A673 (cell line): ENCODE measurements around the gene MS4A2. TPM values are rescaled to one million over a fixed set of nuclear protein-coding genes. Genes with fewer than 3 reads are reported as not detected.
"Not testable (repeated sequence)": the region's sequence is repeated elsewhere in the genome, so short reads cannot be mapped to it uniquely, and the experiment has no call there.

Experiments used
- BruUV-seq: library from RNA; stranded (reverse); fragments of 400-500 nt; replicated peaks from 2 replicates; lab custom pipeline; 2021; lab: Mats Ljungman, UMichigan
- CTCF ChIA-PET: fragments of 300-600 bp; sonication (Branson Sonifier 250); formaldehyde crosslinking; loops from one replicate; lab custom pipeline; 2022; ENCODE audit warnings: antibody characterized with exemption; lab: Charles Lee
- POLR2A ChIA-PET: fragments of 300-600 bp; sonication (Branson Sonifier 250); formaldehyde crosslinking; loops from one replicate; lab custom pipeline; 2022; ENCODE audit warnings: antibody characterized with exemption; ENCODE audit not compliant: low non-redundant PET; lab: Charles Lee
- DNase-seq: peaks from one replicate; pipeline ENCODE4 v3.0.0-alpha.2; 2015; ENCODE audit warnings: low spot score
- H3K27ac ChIP-seq: fragments of 200-600 bp; sonication (generic); 2 replicates; pipeline ENCODE4 v1.5.1; 2016; ENCODE audit warnings: mixed run types, low read depth, mild to moderate bottlenecking, mixed read lengths, antibody characterized with exemption, low read length; ENCODE audit not compliant: poor library complexity, severe bottlenecking
- H3K27me3 ChIP-seq: fragments of 200-600 bp; sonication (generic); replicated peaks from 2 replicates; pipeline ENCODE4 v1.6.1; 2017; ENCODE audit warnings: mixed run types, low read depth, mild to moderate bottlenecking, mixed read lengths, antibody characterized with exemption, low read length; ENCODE audit not compliant: insufficient read depth, poor library complexity
- H3K36me3 ChIP-seq: fragments of 200-600 bp; sonication (generic); 2 replicates; pipeline ENCODE4 v1.6.1; 2016; ENCODE audit warnings: mixed run types, mild to moderate bottlenecking, mixed read lengths, antibody characterized with exemption, low read length; ENCODE audit not compliant: insufficient read depth, poor library complexity, severe bottlenecking
- H3K4me1 ChIP-seq: fragments of 200-600 bp; sonication (generic); 2 replicates; pipeline ENCODE4 v1.6.1; 2017; ENCODE audit warnings: mixed run types, mild to moderate bottlenecking, mixed read lengths, antibody characterized with exemption, low read length; ENCODE audit not compliant: insufficient read depth, poor library complexity, severe bottlenecking
- H3K4me3 ChIP-seq: fragments of 200-600 bp; sonication (generic); 2 replicates; pipeline ENCODE4 v1.5.1; 2016; ENCODE audit warnings: low read depth, mixed run types, mild to moderate bottlenecking, mixed read lengths, low read length; ENCODE audit not compliant: poor library complexity, severe bottlenecking
- H3K9me3 ChIP-seq: fragments of 200-600 bp; sonication (generic); 2 replicates; pipeline ENCODE4 v1.6.1; 2016; ENCODE audit warnings: mixed run types, low read depth, mild to moderate bottlenecking, mixed read lengths, antibody characterized with exemption, low read length; ENCODE audit not compliant: poor library complexity, severe bottlenecking
- CTCF ChIP-seq: fragments of 300-800, 200-600 bp; sonication (generic); conservative IDR thresholded peaks from 2 replicates; pipeline ENCODE4 v1.5.1; 2017; ENCODE audit warnings: low read depth, mild to moderate bottlenecking, antibody characterized with exemption, low read length, moderate library complexity, mixed read lengths
- EZH2 ChIP-seq: fragments of 200-600 bp; sonication (generic); IDR thresholded peaks from 2 replicates; pipeline ENCODE4 v1.6.1; 2017; ENCODE audit warnings: borderline replicate concordance, low read depth, mild to moderate bottlenecking, mixed read lengths, antibody characterized with exemption, low read length; ENCODE audit not compliant: poor library complexity, severe bottlenecking
- intact Hi-C: fragments of 100-400 bp; cut with micrococcal nuclease; formaldehyde crosslinking; loops from one replicate; pipeline ENCODE4 v1.10.0; 2022; ENCODE audit not compliant: unreplicated experiment
- total RNA-seq: library from RNA; stranded (reverse); gene quantifications from 2 replicates; pipeline ENCODE4 v1.2.3, GENCODE V29; 2021

MS4A2 gene
- total RNA-seq, 1 experiment from 2014 or later = not detected

GRCh38 chr11:60128376-60128775 lies 39.9 kb downstream of the MS4A2 start:
- Histone ChIP-seq H3K27ac (no peak overlapping the region), H3K4me3 (no peak overlapping the region), H3K4me1 (no peaks in the 10 kb centered on the region), H3K36me3 (no peaks in the 10 kb centered on the region), H3K27me3 (no peaks in the 10 kb centered on the region), H3K9me3 (no peaks in the 10 kb centered on the region)
- CTCF ChIA-PET = no interaction called here
- no TSS peak for BruUV-seq
- DNase-seq = no peak
- POLR2A ChIA-PET = no interaction called here
- intact Hi-C loops = no loop called here
- TF ChIP-seq CTCF (no peak), EZH2 (no peak)

- DNase-seq, H3K36me3 ChIP-seq, POLR2A ChIA-PET, H3K27me3 ChIP-seq, intact Hi-C loops, H3K27ac ChIP-seq, H3K4me1 ChIP-seq, BruUV-seq, CTCF ChIA-PET, H3K9me3 ChIP-seq, H3K4me3 ChIP-seq: not testable (repeated sequence)
Observed at GRCh38 chr11:60128866-60129265, 40.4 kb downstream of the MS4A2 start.

GRCh38 chr11:60129853-60130252 lies 41.4 kb downstream of the MS4A2 start:
- no TSS peak for BruUV-seq
- H3K27ac ChIP-seq = no peak overlapping the region
- H3K4me1 ChIP-seq = no peaks in the 10 kb centered on the region
- H3K36me3 ChIP-seq = no peaks in the 10 kb centered on the region
- no peaks in the 10 kb centered on the region for H3K9me3 ChIP-seq
- ChIA-PET POLR2A (no interaction called here), CTCF (interaction anchor here (0.6 to 0.7 kb wide), 3 partner anchors 103 to 375 kb away, joined by 3 read pairs; no protein-coding TSS in a partner anchor)
- intact Hi-C loops = loop anchor here (2.0 kb wide), 1 partner anchor 307 kb away; no protein-coding TSS in a partner anchor
- no peaks in the 10 kb centered on the region for H3K27me3 ChIP-seq
- TF ChIP-seq EZH2 = no peak
- no peak for TF ChIP-seq CTCF
- no peak overlapping the region for H3K4me3 ChIP-seq
- DNase-seq = no peak

GRCh38 chr11:60130496-60130895 lies 42.0 kb downstream of the MS4A2 start:
- ChIA-PET CTCF (no interaction called here), POLR2A (no interaction called here)
- DNase-seq = peak; percentile 63
- intact Hi-C loops = loop anchor here (2.0 kb wide), 1 partner anchor 308 kb away; no protein-coding TSS in a partner anchor
- Histone ChIP-seq H3K4me3 (no peak overlapping the region), H3K27ac (no peak overlapping the region), H3K9me3 (no peaks in the 10 kb centered on the region), H3K27me3 (no peaks in the 10 kb centered on the region), H3K4me1 (no peaks in the 10 kb centered on the region), H3K36me3 (no peaks in the 10 kb centered on the region)
- TF ChIP-seq EZH2 = no peak
- peak; percentile 61 for TF ChIP-seq CTCF
- no TSS peak for BruUV-seq
